DOHH2 (cell line): ENCODE results near the gene RALGPS2.

Source experiments
- H3F3A ChIP-seq: fragments of 200-600 bp; sonication (generic), shearing (Covaris generic); 2 replicates; pipeline ENCODE4 v1.6.0; 2016; ENCODE audit warnings: antibody characterized with exemption, mild to moderate bottlenecking; ENCODE audit not compliant: control insufficient read depth, insufficient read depth
- H3K27ac ChIP-seq: fragments of 200-600 bp; sonication (generic); 2 replicates; pipeline ENCODE4 v1.5.1; 2014; ENCODE audit warnings: low read depth, mild to moderate bottlenecking, low read length, moderate library complexity
- H3K27me3 ChIP-seq: fragments of 200-600 bp; sonication (generic); 2 replicates; pipeline ENCODE4 v1.6.1; 2014; ENCODE audit warnings: mild to moderate bottlenecking, low read length, mixed read lengths; ENCODE audit not compliant: control insufficient read depth
- H3K36me3 ChIP-seq: fragments of 200-600 bp; sonication (generic); 2 replicates; pipeline ENCODE4 v1.6.1; 2014; ENCODE audit warnings: mild to moderate bottlenecking, low read length, moderate library complexity, mixed read lengths; ENCODE audit not compliant: control insufficient read depth
- H3K4me1 ChIP-seq: fragments of 200-600 bp; sonication (generic); 2 replicates; pipeline ENCODE4 v1.6.1; 2014; ENCODE audit warnings: mild to moderate bottlenecking, low read length, mixed read lengths; ENCODE audit not compliant: control insufficient read depth
- H3K4me2 ChIP-seq: fragments of 200-600 bp; sonication (generic); 2 replicates; pipeline ENCODE4 v1.6.0; 2014; ENCODE audit warnings: mild to moderate bottlenecking, low read length, moderate library complexity
- H3K4me3 ChIP-seq: fragments of 200-600 bp; sonication (generic); 2 replicates; pipeline ENCODE4 v1.5.1; 2014; ENCODE audit warnings: mild to moderate bottlenecking, low read length, mixed read lengths
- H3K79me2 ChIP-seq: fragments of 200-600 bp; sonication (generic); 2 replicates; pipeline ENCODE4 v1.6.1; 2014; ENCODE audit warnings: mild to moderate bottlenecking, low read length, mixed read lengths; ENCODE audit not compliant: control insufficient read depth
- H3K9me2 ChIP-seq: fragments of 200-600 bp; sonication (generic); replicated peaks from 2 replicates; pipeline ENCODE4 v1.6.1; 2014; ENCODE audit warnings: mild to moderate bottlenecking, low read length, mixed read lengths; ENCODE audit not compliant: control insufficient read depth
- H3K9me3 ChIP-seq: fragments of 200-600 bp; sonication (generic); 2 replicates; pipeline ENCODE4 v1.6.1; 2014; ENCODE audit warnings: antibody characterized with exemption, low read length, mixed read lengths; ENCODE audit not compliant: control insufficient read depth, insufficient read depth
- H4K20me1 ChIP-seq: fragments of 200-600 bp; sonication (generic); 2 replicates; pipeline ENCODE4 v1.6.0; 2014; ENCODE audit warnings: low read depth, mild to moderate bottlenecking, antibody characterized with exemption, low read length, moderate library complexity; ENCODE audit not compliant: control insufficient read depth, insufficient read depth
- EZH2phosphoT487 ChIP-seq: fragments of 200-600 bp; sonication (generic); IDR thresholded peaks from 2 replicates; pipeline ENCODE4 v1.6.1; 2017; ENCODE audit warnings: borderline replicate concordance, mild to moderate bottlenecking, antibody characterized with exemption, low read length, moderate library complexity, mixed read lengths
- TF ChIP-seq, protein P1 (sequence below): fragments of 200-600 bp; sonication (generic); IDR thresholded peaks from one replicate; pipeline ENCODE4 v1.5.1; 2014; ENCODE audit warnings: antibody characterized with exemption, mild to moderate bottlenecking, low read depth, low read length; ENCODE audit not compliant: poor library complexity, severe bottlenecking

Gene RALGPS2

DNA sequence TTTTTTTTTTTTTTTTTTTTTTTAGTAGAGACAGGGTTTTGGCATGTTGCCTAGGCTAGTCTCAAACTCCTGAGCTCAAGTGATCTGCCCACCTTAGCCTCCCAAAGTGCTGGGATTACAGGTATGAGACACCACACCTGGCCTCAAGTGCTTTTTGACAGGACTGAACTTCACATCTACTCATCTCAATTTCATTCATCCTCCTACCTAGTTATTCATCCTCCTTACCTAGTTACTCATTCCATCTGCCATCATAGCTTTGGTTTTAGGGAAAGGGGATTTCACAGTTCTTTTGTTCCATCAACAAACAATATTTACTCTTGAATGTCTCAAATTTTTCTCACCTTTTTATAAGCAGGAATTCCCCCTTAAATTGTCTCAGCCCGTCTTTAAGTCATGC is 38.6 kb upstream of the RALGPS2 start:
- 0 out of 2 replicates have a peak, but pooled peaks cover 3% of the 10 kb centered on the region for H3F3A ChIP-seq
- no peaks in the 10 kb centered on the region for H3K79me2 ChIP-seq
- TF ChIP-seq, protein P1, sequence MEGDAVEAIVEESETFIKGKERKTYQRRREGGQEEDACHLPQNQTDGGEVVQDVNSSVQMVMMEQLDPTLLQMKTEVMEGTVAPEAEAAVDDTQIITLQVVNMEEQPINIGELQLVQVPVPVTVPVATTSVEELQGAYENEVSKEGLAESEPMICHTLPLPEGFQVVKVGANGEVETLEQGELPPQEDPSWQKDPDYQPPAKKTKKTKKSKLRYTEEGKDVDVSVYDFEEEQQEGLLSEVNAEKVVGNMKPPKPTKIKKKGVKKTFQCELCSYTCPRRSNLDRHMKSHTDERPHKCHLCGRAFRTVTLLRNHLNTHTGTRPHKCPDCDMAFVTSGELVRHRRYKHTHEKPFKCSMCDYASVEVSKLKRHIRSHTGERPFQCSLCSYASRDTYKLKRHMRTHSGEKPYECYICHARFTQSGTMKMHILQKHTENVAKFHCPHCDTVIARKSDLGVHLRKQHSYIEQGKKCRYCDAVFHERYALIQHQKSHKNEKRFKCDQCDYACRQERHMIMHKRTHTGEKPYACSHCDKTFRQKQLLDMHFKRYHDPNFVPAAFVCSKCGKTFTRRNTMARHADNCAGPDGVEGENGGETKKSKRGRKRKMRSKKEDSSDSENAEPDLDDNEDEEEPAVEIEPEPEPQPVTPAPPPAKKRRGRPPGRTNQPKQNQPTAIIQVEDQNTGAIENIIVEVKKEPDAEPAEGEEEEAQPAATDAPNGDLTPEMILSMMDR = no peak
- TF ChIP-seq EZH2phosphoT487 = no peak
- H3K4me2 ChIP-seq = no peak overlapping the region
- H3K9me2 ChIP-seq = no peaks in the 10 kb centered on the region
- H3K27ac ChIP-seq = no peak overlapping the region
- H3K9me3 ChIP-seq = no peaks in the 10 kb centered on the region
- H3K27me3 ChIP-seq = no peaks in the 10 kb centered on the region
- H3K4me1 ChIP-seq = peaks cover 23% of the 10 kb centered on the region
- no peak overlapping the region for H3K4me3 ChIP-seq
- no peaks in the 10 kb centered on the region for H4K20me1 ChIP-seq
- no peaks in the 10 kb centered on the region for H3K36me3 ChIP-seq

DNA sequence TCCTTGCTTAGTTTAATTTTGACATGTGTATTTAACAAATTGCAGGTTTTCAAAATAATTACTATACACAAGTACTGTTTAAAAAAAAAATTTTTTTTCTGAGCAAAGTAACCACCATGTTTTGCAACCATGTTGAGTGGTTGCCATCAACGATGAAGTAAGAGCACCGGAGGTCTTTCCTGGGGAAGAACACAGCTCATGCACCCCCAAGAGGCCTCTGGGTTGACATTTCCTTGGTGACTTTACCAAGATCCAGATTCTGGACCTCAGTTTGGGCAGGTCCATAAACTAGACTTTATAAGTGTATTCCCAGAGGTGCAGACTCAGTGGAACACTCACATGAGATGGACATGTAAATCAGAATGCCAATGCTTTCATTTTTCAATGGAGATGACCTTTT is 36.8 kb upstream of the RALGPS2 start:
- Histone ChIP-seq H3K27me3 (no peaks in the 10 kb centered on the region), H3K4me2 (no peak overlapping the region), H3K79me2 (no peaks in the 10 kb centered on the region), H4K20me1 (no peaks in the 10 kb centered on the region), H3K9me3 (no peaks in the 10 kb centered on the region), H3K4me3 (no peak overlapping the region), H3K27ac (no peak overlapping the region), H3F3A (no peaks in the 10 kb centered on the region), H3K36me3 (no peaks in the 10 kb centered on the region), H3K9me2 (no peaks in the 10 kb centered on the region), H3K4me1 (peaks cover 18% of the 10 kb centered on the region)
- TF ChIP-seq, protein P1 = no peak
- TF ChIP-seq EZH2phosphoT487 = no peak

DNA sequence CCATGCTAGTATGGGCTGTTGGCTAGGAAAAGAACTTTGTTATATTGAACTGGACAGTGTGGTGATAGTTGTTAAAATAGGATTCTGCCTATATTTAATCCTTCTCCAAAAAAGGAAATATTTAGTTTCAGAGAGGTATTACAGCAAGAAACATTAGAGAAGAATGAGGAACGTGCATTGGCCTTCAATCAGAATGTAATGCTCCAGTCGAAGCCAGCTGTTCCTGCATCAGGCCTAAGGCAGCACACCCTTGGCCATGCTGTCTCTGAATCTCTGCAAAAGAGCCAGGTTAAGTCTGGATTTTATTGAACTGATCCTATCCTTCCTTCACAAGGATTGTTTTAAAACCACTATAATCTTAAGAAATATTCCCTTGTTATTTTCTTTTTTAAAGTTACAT is 35.3 kb upstream of the RALGPS2 start:
- H3F3A ChIP-seq = no peaks in the 10 kb centered on the region
- no peaks in the 10 kb centered on the region for H4K20me1 ChIP-seq
- H3K79me2 ChIP-seq = no peaks in the 10 kb centered on the region
- peaks cover 7% of the 10 kb centered on the region for H3K4me1 ChIP-seq
- H3K9me3 ChIP-seq = no peaks in the 10 kb centered on the region
- no peak overlapping the region for H3K4me2 ChIP-seq
- TF ChIP-seq, protein P1 = no peak
- no peak for TF ChIP-seq EZH2phosphoT487
- H3K36me3 ChIP-seq = no peaks in the 10 kb centered on the region
- H3K4me3 ChIP-seq = no peak overlapping the region
- H3K9me2 ChIP-seq = no peaks in the 10 kb centered on the region
- no peak overlapping the region for H3K27ac ChIP-seq
- no peaks in the 10 kb centered on the region for H3K27me3 ChIP-seq

DNA sequence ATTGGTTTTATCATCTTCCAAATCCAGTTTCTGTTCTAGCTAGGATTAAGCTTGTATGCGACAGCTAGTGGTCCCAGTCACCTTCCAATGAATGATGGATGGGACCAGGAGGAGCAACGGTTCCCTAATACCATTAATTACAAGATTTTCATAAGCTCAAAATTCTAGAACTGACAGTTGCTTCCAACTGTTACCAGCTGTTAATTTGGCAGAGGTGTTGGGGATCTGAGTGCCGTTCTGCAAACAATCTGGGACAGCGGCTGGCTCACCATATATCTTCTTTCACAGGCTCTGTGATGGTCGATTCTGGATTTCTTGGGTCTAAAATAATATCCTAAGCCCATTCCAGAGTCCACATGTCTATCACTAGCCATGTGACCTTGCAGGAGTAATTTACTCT is 34.5 kb upstream of the RALGPS2 start:
- no peaks in the 10 kb centered on the region for H3K9me3 ChIP-seq
- no peaks in the 10 kb centered on the region for H3K9me2 ChIP-seq
- H4K20me1 ChIP-seq = no peaks in the 10 kb centered on the region
- no peaks in the 10 kb centered on the region for H3K36me3 ChIP-seq
- no peaks in the 10 kb centered on the region for H3F3A ChIP-seq
- no peak overlapping the region for H3K27ac ChIP-seq
- no peaks in the 10 kb centered on the region for H3K79me2 ChIP-seq
- H3K4me1 ChIP-seq = peaks cover 4% of the 10 kb centered on the region; the same call in 1 of the 2 replicates
- no peak overlapping the region for H3K4me2 ChIP-seq
- H3K4me3 ChIP-seq = no peak overlapping the region
- H3K27me3 ChIP-seq = no peaks in the 10 kb centered on the region
- TF ChIP-seq EZH2phosphoT487 = no peak
- TF ChIP-seq, protein P1 = no peak
